ENCODE measurements around the gene MKLN1.

- TF ChIP-seq GABPA (IDR thresholded peaks at IDR 0.05 in 1 of 2, conservative IDR thresholded peaks at IDR 0.05 in 1 of 2) (no peak), TAF1 (conservative IDR thresholded peaks at IDR 0.05) (no peak), YY1 (IDR thresholded peaks at IDR 0.05) (no peak), CTCF (IDR thresholded peaks at IDR 0.05; ENCODE audit: low read depth, low read length, missing input control) (no peak), JUND (IDR thresholded peaks at IDR 0.05) (no peak)
Observed at GRCh38 chr7:131363719-131364118, 36.0 kb downstream of the MKLN1 start.
